Measurements from ENCODE around the gene YPEL5.
A peak's percentile ranks its signal among the peaks of the same experiment; 100 is the strongest.
"Not testable (repeated sequence)": the region's sequence is repeated elsewhere in the genome, so short reads cannot be mapped to it uniquely, and the experiment has no call there.

YPEL5 gene

DNA sequence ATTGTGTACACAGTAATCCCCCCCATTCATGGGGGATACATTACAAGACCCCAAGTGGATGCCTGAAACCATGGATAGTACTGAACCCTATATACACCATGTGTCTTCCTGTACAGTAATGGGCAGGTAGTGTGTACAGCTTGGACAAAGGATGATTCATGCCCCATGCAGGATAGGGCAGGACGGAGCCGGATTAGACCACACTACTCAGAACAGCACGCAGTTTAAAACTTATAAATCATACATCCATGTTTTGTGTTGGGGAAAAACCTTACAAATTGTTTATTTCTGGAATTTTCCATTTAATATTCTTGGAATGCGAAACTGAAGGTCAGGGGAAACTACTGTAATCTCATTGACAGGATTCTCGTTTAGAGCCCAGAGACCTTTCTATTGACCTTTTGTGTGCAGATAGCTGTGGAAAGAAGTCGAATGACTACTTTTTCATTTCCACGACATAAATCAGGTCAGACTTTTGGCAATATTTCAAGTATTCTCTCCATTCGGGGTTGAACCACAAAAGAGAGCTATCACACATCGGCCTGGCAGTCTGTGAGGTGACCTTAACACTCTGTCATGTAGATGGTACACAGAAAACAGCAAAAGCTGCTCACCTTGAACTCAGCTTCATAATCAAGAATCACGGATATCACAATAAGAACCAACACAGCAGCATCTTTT is 9.9 kb upstream of the YPEL5 start:
- no peak for DNase-seq (ENCODE audit: low read depth)

DNA sequence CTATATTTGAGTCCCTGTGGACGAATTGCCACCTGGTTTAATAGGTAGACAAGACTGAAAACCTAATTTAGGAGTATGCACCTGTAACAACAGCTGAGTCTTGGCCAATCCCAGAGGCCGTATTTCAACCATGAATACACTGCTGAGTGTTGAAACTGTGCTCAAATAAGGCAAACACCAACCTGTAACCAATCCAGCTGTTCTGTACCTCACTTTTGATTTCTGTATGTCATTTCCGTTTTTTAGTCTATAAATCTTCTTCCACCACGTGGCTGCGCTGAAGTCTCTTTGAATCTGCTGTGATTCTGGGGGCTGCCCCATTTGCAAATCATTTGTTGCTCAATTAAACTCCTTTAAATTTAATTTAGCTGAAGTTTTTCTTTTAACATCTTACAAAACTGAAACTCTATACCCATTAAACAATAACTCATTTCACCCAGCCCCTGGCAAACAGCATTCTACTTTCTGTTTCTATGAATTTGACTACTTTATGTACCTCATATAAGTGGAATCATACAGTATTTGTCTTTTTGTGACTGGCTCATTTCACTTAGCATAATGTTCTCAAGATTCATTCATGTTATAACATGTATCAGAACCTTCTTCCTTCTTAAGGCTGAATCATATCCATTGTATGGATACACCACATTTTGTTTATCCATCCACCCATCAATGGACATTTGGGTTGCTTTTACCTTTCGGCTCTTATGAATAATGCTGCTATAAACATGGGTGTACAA is 7.5 kb upstream of the YPEL5 start:
- no peak for DNase-seq (ENCODE audit: low read depth)

DNA sequence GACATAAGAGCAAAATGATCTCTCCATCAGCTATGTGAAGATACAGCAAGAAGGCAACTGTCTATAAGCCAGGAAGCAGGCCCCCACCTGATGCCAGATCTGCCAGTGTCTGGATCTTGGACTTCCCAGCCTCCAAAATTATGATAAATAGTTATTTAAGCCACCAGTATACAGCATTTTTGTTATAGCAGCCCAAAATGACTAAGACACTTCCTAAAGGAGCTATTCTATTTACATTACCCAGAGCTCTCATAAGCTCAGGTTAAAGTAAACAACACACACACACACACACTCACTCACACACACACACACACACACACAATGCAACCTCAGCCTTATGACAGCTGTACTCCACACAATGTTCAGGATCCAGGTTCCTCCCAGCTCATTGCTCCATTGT is 5.7 kb upstream of the YPEL5 start:
- no peak for DNase-seq (ENCODE audit: low read depth)

DNA sequence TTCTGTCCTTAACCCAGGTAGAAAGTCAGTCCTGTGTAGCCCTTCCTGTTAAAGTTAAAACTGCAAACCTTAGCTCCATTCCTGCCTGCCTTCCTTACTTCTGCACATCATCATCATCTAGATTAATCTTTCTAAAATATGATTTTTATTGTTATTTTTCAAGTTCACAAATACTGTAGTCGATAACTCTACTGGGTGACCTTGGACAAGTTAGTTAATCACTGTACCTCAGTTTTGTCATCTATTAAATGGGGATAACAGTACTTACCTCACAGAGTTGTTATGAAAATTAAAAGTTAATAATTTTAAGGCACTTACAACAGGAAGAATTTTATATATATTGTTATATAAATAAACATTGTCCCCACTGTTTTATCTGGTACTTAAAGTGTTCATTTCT is 2.5 kb upstream of the YPEL5 start:
- no peak for DNase-seq (ENCODE audit: low read depth)

DNA sequence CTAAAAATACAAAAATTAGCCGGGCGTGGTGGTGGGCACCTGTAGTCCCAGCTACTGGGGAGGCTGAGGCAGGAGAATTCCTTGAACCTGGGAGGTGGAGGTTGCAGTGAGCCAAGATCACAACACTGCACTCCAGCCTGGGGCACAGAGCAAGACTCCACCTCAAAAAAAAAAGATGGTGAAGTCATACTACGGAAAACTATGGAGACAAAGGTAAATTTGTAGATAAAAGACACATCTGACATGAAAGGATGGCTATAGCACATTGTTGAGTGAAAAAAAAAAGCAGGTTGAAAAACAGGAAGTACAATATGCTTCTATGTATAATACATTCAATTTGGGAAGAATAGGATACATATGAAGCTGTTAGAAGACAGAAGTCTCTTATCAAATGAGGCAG is 1.9 kb upstream of the YPEL5 start:
- DNase-seq (ENCODE audit: low read depth) = not testable (repeated sequence)

DNA sequence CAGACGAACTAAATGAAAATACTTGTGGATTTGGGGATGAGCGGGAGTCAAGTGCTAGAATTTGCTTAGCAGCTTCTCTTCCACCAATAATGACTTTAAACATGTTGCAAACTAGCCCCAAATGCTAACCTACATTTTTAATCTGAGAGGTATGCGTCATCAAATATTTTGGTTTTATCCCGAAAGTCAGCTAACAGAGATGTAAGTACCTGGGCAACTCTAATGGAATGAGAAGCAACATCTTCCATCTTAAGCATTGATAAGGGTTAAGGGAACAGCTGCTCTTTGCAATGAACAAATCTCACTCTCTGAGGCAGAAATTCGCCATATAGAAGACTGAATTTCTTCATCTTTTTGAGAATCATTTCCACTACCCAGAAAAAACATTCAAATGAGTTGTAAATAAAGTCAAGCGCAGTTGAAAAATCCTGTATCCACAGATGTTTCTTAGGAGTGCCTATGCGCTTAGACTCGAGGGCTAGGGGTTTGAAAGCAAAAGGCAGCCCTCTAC is 926 bp upstream of the YPEL5 start:
- DNase-seq (ENCODE audit: low read depth) = peak; percentile 17

DNA sequence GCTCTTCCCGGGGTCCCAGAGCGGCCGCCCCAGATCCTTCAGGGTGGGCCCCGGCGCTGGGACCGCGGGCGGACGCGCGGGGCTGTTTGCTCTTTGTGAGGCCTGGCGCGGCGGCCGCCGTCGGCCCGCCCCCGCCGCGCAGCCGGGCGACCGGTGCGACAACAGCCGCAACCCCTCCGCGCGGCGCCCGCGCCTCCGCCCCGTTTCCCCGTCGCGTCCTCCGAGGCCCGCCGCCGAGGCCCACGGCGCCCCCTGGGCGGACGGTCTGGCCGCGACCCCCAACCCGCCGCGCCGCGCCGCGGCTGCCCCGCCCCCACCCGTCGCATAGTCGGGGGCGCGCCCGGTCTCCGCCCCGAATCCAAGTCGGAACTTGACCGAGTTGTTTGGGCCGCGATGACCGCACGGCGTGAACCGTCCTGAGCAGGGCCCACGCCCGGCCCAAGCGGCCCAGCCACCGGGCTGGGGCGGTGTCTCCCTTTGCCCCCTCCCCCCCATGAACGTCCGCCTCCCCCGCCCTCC is 448 bp downstream of the YPEL5 start:
- DNase-seq (ENCODE audit: low read depth) = no peak

DNA sequence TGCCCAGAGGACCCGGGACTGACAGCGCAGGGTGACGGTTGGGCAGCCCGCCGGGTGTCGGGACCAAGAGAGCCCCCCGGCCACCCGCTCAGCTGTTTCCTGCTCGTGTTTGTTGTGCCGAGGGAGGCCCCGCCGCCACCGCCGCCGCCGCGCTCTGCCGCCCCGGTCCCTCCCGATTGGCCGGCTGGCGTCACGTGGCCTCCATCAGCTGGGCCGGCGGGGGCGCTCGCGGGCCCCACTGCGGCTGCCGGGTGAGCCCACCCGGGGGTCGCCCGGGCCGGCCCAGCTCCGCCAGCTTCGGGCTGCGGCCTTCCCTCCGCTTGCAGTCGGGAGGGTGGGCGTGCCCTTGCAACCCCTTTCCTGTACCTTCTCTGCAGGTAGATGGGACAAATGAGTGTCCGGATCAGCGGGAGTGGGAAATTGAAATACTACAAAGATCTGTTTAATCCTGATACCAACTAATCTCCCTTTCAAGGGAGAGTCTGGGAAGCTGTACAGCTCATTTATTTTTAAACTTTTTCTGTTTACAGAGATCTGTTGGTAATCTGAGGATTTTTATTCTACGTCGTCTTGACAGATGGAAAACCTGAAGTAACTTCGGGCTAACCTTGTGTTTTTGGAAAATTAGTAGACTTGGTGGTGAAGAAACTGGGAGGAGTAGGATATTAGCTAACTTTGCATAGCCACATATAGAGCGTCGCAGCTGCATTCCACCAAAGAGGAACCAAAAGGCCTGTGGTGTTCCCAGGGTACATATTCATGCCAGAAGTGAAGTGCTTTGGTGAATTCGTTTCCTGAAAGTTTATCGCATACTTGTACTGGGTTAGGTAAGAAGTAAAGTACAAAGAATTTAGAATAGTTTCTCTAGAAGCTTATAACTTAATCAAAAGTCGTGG is 1.2 kb downstream of the YPEL5 start:
- DNase-seq (ENCODE audit: low read depth) = peak; percentile 73

DNA sequence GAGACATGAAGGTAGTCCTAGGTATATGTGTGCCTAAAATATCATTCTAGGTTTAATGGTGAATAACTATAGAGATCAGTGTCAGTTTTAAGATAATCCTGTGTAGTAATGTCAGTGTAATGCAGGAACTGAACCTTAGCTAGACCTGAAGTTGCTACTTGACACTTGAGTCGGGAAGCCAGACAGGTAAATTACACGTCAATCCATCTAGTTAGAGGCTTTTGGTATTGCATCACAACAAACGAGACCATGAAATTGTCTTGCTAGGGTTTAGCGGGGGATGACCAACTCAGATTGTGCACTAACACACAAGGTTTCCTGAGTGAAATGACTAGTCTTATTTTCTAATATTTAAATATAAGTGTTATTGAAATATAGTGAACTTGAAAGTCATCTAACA is 2.0 kb downstream of the YPEL5 start:
- no peak for DNase-seq (ENCODE audit: low read depth)

DNA sequence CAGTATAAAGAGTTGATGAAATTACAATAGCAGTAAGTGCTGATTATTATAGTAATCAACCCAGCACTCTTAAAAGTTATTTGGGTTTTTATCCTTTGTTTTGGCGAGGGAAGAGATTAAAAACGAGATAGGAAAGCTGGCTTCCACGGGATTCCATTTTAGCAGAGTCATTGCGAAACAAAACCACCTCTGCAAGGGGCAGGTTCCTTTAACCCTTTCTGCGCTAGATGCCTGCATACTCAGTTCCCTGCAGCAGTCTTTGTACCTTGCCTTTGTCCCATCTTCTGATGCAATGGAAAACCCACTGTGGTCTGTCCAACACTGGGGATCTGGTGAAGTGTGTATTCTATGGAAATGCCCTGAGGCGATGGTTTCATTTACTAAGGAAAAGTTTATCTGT is 2.7 kb downstream of the YPEL5 start:
- peak; percentile 47 for DNase-seq (ENCODE audit: low read depth)

DNA sequence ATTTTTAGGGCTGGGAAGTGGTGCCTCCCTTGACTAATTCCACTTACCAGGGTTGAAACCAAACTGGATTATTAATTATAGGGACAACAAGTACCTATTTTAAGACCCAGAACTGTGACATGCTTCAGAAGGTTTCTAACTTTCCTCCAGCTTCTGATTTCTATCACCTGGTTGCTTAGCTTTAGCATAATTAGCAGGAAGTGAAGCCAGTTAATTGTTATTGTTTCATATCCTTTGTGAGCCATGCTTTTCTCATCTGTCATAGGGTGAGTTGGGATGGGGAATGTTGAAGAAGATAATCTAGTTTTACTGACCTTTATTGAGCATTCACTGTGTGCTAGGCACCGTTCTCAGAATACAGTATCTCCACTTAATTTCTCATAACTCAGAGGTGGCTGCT is 3.2 kb downstream of the YPEL5 start:
- no peak for DNase-seq (ENCODE audit: low read depth)

DNA sequence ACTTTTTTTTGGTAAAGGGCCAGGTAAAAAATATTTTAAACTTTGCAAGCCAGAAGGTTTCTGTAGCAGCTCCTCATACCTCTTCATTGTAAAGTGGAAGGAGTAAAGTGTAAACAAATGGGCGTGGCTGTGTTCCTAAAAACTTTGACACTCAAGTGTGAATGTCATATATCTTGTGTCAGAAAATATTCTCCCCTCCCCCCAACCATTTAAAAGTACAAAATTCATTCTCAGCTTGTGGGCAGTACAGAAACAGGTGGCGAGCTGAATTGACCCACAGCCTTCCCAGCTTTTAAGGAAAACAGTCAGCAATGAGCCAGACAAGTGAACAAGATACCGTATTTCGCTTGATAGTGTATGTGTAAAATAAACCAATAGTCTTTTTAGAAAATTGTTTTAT is 4.0 kb downstream of the YPEL5 start:
- no peak for DNase-seq (ENCODE audit: low read depth)

DNA sequence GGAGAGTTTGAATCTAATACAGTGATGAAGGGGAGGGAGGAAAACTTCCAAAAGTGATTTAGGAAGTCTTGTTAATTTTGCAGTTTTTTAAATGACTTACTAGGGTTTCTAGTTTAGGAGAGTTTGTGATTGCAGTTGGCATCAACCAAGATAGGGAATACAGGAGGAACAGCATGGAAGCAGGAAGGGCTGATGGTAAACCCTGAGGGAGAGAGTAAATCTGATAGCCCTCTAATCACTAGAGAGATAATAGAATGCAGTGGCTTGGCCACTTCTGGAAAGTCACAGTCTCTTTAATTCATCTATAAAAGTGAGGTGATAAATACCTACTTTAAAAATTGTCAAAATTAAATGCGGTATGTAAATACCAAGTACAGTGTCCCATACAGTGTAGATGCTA is 5.6 kb downstream of the YPEL5 start:
- DNase-seq (ENCODE audit: low read depth) = no peak

DNA sequence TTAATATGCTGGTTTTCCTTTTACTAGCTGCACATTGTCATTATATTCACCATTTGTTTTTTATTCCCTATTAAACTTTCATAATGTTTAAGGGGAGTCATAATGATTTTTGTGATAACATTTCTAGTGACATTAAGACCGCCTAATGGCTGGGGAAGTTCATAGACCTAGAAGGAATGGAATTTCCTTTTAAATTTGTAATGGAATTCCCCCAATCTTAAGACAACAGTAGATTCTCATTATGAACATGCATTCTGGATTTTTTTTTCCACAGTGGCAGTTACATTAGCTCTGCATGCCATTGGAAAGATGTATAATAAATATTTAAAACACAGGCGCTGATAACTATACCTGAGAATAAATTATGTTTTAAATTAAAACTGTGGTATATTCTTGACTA is 8.4 kb downstream of the YPEL5 start:
- peak; percentile 67 for DNase-seq (ENCODE audit: low read depth)

DNA sequence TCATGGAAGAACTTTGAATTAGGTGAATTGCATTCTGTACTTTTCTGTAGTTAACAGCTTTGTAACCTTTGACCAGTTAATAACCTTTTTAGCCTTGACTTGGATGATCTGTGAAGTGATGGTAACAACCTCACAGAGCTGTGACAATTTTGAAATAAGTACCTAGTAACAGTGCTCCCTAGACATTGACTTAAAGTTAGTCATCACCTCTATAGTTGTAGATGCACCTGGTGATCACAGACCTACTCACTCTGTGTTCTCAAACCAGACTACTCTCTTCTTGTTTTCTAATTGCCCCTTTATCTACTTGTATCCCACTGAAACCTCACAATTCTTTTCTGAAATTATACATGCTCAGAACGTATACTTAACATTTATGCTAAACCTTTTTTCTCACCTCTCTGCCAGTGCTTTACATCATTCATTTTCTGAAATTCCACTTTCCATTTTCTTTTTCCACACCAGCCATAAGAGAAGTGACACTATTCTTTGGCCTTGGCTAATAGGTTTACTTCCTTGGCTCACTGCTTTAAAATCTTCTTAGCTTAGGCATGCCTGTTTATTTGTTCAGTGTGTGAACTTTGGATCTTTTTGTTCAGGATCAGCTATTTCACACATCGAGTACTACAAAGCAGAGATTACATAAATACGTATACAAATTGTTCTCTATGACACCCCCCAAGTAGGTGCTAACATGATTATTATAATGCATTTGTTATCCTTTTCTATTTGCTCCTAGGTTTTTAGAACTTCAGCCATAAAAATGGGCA is 9.3 kb downstream of the YPEL5 start:
- DNase-seq (ENCODE audit: low read depth) = no peak

DNA sequence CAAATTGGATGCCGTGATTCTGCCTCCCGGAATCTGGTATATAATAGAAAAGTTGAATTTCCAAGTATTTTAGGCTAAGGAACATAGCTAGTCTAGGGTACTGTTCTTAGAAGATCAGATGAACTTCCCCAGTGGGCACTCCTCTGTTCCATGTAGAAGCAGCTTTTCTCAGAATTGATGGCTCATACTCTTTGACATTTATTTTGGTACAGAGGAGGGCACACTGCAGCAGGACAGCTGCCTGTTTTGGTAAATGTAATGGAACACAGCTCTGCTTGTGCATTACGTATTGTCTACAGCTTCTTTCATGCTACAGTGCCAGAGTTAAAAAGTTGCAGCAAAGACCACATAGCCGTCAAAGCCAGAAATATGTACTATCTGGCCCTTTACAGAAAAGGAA is 10.8 kb downstream of the YPEL5 start:
- no peak for DNase-seq (ENCODE audit: low read depth)

DNA sequence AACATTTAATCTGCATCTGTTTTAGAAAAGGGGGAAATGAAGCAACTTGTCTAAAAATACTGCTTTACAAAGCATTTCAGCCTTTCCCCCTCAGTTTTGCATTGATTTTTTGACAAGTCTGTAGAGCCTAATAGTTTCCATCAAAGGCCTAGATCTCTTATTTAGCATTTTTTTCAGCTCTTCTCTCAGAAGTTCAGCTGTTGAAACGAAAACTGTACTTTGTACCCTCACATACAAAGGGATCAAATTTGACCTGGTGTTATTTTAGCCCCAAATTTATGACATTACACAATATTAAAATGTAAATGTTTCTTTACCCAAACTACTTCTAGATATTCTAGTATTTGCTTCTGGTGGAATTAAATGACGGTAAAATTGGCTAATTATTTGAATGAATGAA is 13.0 kb downstream of the YPEL5 start:
- no peak for DNase-seq (ENCODE audit: low read depth)

DNA sequence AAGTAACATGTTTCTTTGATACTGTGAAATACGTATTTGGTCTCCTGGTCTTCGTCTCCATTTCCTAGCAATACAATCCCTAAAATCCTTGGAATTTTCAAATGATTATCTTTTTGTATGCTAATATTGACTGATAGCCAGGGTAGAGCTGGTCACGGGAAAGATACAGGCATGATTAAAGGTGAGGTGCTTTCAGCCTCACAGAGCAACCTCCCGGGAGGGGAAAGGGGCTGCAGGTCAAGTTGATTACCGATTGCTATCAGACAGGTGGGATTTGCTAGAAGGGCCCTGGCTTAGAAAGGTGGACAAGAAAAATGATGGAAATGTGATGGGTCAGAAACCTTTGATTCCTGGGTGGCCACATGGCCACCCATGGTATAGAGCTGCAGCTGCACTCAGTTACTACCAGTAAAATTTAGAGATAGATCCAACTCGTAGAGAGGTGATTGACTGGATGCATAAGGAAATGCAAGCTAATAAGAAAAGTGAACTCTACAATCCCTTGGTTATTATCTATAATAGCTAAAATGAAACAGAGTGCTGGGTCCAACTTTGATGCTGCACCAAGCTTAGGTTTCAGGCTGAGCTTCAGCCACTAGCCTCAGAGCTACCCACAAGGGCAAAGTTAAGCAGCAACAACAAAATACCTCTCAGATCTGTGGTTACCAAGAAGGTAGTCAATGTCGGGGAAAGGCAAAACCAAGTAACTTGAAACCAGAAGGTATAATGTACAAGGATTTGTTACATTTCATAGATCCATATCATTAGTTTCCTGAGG is 15.3 kb downstream of the YPEL5 start:
- no peak for DNase-seq (ENCODE audit: low read depth)

DNA sequence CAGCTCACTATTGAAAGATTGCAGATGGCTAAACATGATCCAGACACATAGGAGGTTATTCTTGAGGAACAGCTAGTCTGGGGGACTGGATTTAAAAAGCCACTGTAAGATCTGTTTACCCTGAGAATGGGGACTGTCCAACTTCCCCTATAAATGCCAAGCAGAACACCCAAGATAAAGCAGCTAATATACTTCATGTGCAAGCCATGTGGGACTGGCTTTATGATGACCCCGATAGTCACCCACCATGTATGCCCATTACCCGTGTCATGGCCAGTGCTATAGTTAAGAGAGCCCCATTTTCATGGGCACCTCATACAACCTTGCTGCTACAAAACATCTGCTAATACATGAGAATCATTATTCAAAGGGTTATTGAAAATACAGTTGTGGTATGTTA is 16.0 kb downstream of the YPEL5 start:
- no peak for DNase-seq (ENCODE audit: low read depth)

DNA sequence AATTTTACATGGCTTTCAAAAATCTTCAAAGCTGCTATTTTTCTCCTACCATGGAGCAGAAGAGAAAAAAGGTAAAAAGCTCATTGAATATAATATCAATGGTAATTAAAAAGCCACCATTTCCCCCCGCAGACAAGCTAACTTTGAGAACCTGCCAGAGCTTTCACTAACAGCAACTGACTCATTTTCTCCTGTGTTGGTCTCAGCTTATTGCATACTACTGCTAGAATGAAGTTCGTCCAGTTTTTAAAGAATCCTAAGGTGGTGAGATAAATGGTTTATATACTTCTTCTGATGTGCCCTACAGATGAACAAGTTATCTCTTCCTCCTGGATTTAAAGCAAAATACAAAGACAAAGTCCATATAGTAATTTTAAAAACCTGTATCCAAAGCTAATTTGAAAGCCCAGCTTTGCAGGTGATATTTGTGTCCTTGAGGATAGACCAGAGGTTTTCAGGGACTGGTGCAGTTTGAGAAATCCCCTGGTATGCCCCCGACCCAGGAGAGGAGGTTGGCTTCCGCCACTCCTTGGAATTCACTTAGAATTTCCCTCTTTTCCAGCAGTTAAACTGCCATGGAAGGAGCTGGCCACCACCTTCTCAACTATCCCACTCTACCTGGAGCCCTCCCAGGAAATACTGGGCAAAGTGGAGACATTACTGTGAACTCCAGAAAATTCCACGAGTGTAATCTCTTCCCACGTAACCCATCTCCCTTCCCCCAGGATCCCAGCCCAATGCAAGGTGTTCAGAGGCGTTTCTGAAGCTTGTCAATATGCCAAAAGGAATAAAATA is 17.5 kb downstream of the YPEL5 start:
- no peak for DNase-seq (ENCODE audit: low read depth)
